GM15510 (cell line): ENCODE measurements around the gene SLC18A3.

Source experiments
- POLR2A ChIP-seq: IDR thresholded peaks from 3 replicates; pipeline ENCODE4 v1.6.1; 2011; ENCODE audit warnings: borderline replicate concordance; ENCODE audit not compliant: insufficient read length; ENCODE audit errors: extremely low read depth

The SLC18A3 gene

GRCh38 chr10:49647985-49648795 is 38.1 kb downstream of the SLC18A3 start:
- no peak for TF ChIP-seq POLR2A

GRCh38 chr10:49649294-49649693 is 39.2 kb downstream of the SLC18A3 start:
- TF ChIP-seq POLR2A, result no peak

- no peak for TF ChIP-seq POLR2A
Measured at GRCh38 chr10:49649936-49650723, 40.0 kb downstream of the SLC18A3 start.

GRCh38 chr10:49650724-49651034 is 40.6 kb downstream of the SLC18A3 start:
- no peak for TF ChIP-seq POLR2A

- TF ChIP-seq POLR2A, result no peak
Measured at GRCh38 chr10:49651039-49651835, 41.1 kb downstream of the SLC18A3 start.

GRCh38 chr10:49651917-49652316 is 41.8 kb downstream of the SLC18A3 start:
- TF ChIP-seq POLR2A, result no peak

GRCh38 chr10:49652421-49653272 is 42.5 kb downstream of the SLC18A3 start:
- no peak for TF ChIP-seq POLR2A

- no peak for TF ChIP-seq POLR2A
Measured at GRCh38 chr10:49653273-49653929, 43.3 kb downstream of the SLC18A3 start.

GRCh38 chr10:49654036-49654693 is 44.1 kb downstream of the SLC18A3 start:
- no peak for TF ChIP-seq POLR2A

- TF ChIP-seq POLR2A, result no peak
Measured at GRCh38 chr10:49655099-49655498, 45.0 kb downstream of the SLC18A3 start.

- TF ChIP-seq POLR2A, result no peak
Measured at GRCh38 chr10:49656845-49657493, 46.9 kb downstream of the SLC18A3 start.

- no peak for TF ChIP-seq POLR2A
Measured at GRCh38 chr10:49657606-49658005, 47.5 kb downstream of the SLC18A3 start.

- no peak for TF ChIP-seq POLR2A
Measured at GRCh38 chr10:49661140-49661856, 51.2 kb downstream of the SLC18A3 start.
